B cell (primary cell): ENCODE data around the gene PGLYRP1. TPM values are rescaled to one million over a fixed set of nuclear protein-coding genes. Genes with fewer than 3 reads are reported as not detected.

Source experiments
- ATAC-seq: fragments of 200-7000 bp; cut with Tn5 transposase; one replicate; pipeline ENCODE4 v1.10.0; 2021; ENCODE audit warnings: low read depth, mild to moderate bottlenecking, moderate number of reproducible peaks, moderate library complexity
- CTCF ChIA-PET: fragments of 350-600 bp; sonication (Branson Sonifier 250); formaldehyde crosslinking; loops from one replicate; lab custom pipeline; 2021; ENCODE audit warnings: antibody characterized with exemption, inconsistent platforms; lab: Charles Lee
- POLR2A ChIA-PET: fragments of 350-600 bp; sonication (Branson Sonifier 250); formaldehyde crosslinking; loops from one replicate; lab custom pipeline; 2021; ENCODE audit warnings: antibody characterized with exemption; lab: Charles Lee
- DNase-seq: peaks from one replicate; pipeline ENCODE4 v3.0.0; 2013
- H2AFZ ChIP-seq: 2 replicates; pipeline ENCODE4 v1.6.1; 2012; ENCODE audit warnings: mild to moderate bottlenecking, low read depth, low read length; ENCODE audit not compliant: insufficient read depth, poor library complexity, severe bottlenecking
- H3K27ac ChIP-seq, 2 donors: 1 replicate in 1 of 2; 2 replicates in 1 of 2; pipeline ENCODE4 v1.5.1; 2012 to 2013; ENCODE audit warnings: low read length in 2 of 2, mild to moderate bottlenecking in 2 of 2, moderate library complexity in 1 of 2
- H3K27me3 ChIP-seq, 4 experiments: fragments of 200-600 bp in 1 of 4; sonication (generic) in 1 of 4; replicated peaks in 1 of 4; 1 replicate in 2 of 4; 2 replicates in 2 of 4; pipeline versions ENCODE4 v1.6.1 to v1.7.0; 2013 to 2016; ENCODE audit warnings: low read length in 3 of 4, mild to moderate bottlenecking in 2 of 4, mixed read lengths in 1 of 4, moderate library complexity in 1 of 4; ENCODE audit not compliant: insufficient read depth in 4 of 4, control insufficient read depth in 3 of 4; ENCODE audit errors: control extremely low read depth in 1 of 4
- H3K36me3 ChIP-seq, 2 experiments: replicated peaks in 1 of 2; 1 replicate in 1 of 2; 2 replicates in 1 of 2; pipeline versions ENCODE4 v1.6.1 to v1.7.1; 2013; ENCODE audit warnings: low read length in 1 of 2; ENCODE audit not compliant: insufficient read depth in 2 of 2, control insufficient read depth in 1 of 2; ENCODE audit errors: control extremely low read depth in 1 of 2, extremely low read depth in 1 of 2
- H3K4me1 ChIP-seq, 2 donors: fragments of 200-600 bp in 1 of 2; sonication (generic) in 1 of 2; 1 replicate in 1 of 2; 2 replicates in 1 of 2; pipeline versions ENCODE4 v1.5.1 to v1.6.1; 2013 to 2017; ENCODE audit warnings: low read length in 2 of 2; ENCODE audit not compliant: control insufficient read depth in 2 of 2, insufficient read depth in 2 of 2
- H3K4me2 ChIP-seq: replicated peaks from 2 replicates; pipeline ENCODE3; 2012; ENCODE audit warnings: mild to moderate bottlenecking, low read depth, low read length; ENCODE audit not compliant: poor library complexity, severe bottlenecking
- H3K4me3 ChIP-seq, 5 experiments: fragments of 200-600 bp in 1 of 5; sonication (generic) in 1 of 5; 1 replicate in 3 of 5; 2 replicates in 2 of 5; pipeline versions ENCODE4 v1.5.1 to v1.7.0; 2011 to 2016; ENCODE audit warnings: low read length in 4 of 5, mild to moderate bottlenecking in 4 of 5, low read depth in 2 of 5, control low read depth in 1 of 5, moderate library complexity in 1 of 5; ENCODE audit not compliant: insufficient read depth in 1 of 5; ENCODE audit errors: control extremely low read depth in 1 of 5, extremely low read depth in 1 of 5
- H3K79me2 ChIP-seq: fragments of 200-600 bp; sonication (generic); one replicate; pipeline ENCODE4 v1.6.0; 2016; ENCODE audit warnings: low read length; ENCODE audit not compliant: control insufficient read depth, insufficient read depth
- H3K9ac ChIP-seq: fragments of 200-600 bp; sonication (generic); 2 replicates; pipeline ENCODE4 v1.6.1; 2017; ENCODE audit warnings: mild to moderate bottlenecking, low read length, moderate library complexity
- H3K9me3 ChIP-seq, 3 donors: one replicate each; pipeline versions ENCODE4 v1.6.1 to v1.7.1; 2013; ENCODE audit warnings: low read length in 2 of 3; ENCODE audit not compliant: control insufficient read depth in 2 of 3, insufficient read depth in 1 of 3; ENCODE audit errors: control extremely low read depth in 1 of 3
- H4K20me1 ChIP-seq: 2 replicates; pipeline ENCODE4 v1.6.0; 2012; ENCODE audit warnings: mild to moderate bottlenecking, low read length; ENCODE audit not compliant: insufficient read depth, control insufficient read depth, poor library complexity, severe bottlenecking
- H3K27ac Mint-ChIP-seq: one replicate; pipeline ENCODE4 v1.8.0; 2021; ENCODE audit warnings: mixed read lengths
- H3K27me3 Mint-ChIP-seq: one replicate; pipeline ENCODE4 v1.8.0; 2021; ENCODE audit warnings: mixed read lengths
- H3K4me1 Mint-ChIP-seq: one replicate; pipeline ENCODE4 v1.8.0; 2021; ENCODE audit warnings: mixed read lengths
- H3K4me3 Mint-ChIP-seq: one replicate; pipeline ENCODE4 v1.8.0; 2021; ENCODE audit warnings: mixed read lengths
- H3K9me3 Mint-ChIP-seq: one replicate; pipeline ENCODE4 v1.8.0; 2022; ENCODE audit warnings: mixed read lengths; ENCODE audit not compliant: insufficient read depth
- EZH2 ChIP-seq: IDR thresholded peaks from 2 replicates; pipeline ENCODE4 v1.6.1; 2012; ENCODE audit warnings: borderline replicate concordance, low read depth, mild to moderate bottlenecking, moderate library complexity, low read length; ENCODE audit not compliant: insufficient read depth, poor library complexity, severe bottlenecking
- WGBS: methylation state at CpG from one replicate; pipeline ENCODE4 v1.1.5; 2013; ENCODE audit warnings: missing lambda C conversion rate; ENCODE audit not compliant: insufficient coverage; 5-methylcytosine and 5-hydroxymethylcytosine counted together
- intact Hi-C: fragments of 100-400 bp; cut with micrococcal nuclease; formaldehyde crosslinking; loops from one replicate; pipeline ENCODE4 v1.10.0; 2022
- polyA plus RNA-seq: library from polyadenylated mRNA; depleted of rRNA; stranded (reverse); fragments of >200 nt; gene quantifications from 2 replicates; pipeline ENCODE4 v1.2.3, GENCODE V29; 2012
- total RNA-seq, 2 donors: library from RNA; stranded (reverse); fragments of 120-200 nt in 1 of 2; gene quantifications; 1 replicate in 1 of 2; 2 replicates in 1 of 2; pipeline versions ENCODE4 v1.2.3 to v1.2.4, GENCODE V29; 2013 to 2022
- TF ChIP-seq, protein P1 (sequence below): fragments of 200-600 bp; IDR thresholded peaks from one replicate; pipeline ENCODE4 v1.8.0; 2022; ENCODE audit warnings: antibody characterized with exemption, mild to moderate bottlenecking

Gene PGLYRP1
- total and polyA plus RNA-seq, 2 donors (not counting 1 experiment from before 2014, with no cell fraction given): not detected

DNA sequence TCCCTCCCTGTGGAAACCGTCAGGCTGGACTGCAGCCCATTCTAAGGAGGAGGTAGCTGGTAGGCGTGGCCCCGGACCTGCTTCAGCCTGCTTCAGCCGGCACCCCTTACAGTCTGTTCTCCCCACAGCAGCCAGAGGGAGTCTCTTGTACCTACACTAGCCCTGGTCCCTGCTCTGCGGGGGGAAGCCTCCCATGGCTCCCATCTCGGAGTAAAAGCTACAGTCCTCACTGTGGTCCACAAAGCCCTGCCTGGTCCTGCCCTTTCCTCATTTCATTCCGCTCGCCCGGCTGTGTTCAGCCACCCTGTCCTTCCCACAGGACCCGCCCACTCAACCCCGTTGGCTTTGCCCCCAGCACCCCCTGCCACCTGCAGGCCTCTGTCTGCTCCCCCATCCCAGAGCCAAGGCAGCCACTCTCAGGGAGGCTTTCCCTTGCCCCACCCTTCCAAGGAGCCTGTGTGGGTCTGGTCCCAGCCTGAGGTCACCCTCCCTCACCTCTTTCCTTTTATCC lies 1.3 kb downstream of the PGLYRP1 start:
- H3K4me3 ChIP-seq: no peak overlapping the region
- no peaks in the 10 kb centered on the region for H4K20me1 ChIP-seq
- Mint-ChIP-seq H3K9me3 (no peaks in the 10 kb centered on the region), H3K27me3 (peaks cover 22% of the 10 kb centered on the region), H3K27ac (no peak overlapping the region), H3K4me3 (no peak overlapping the region), H3K4me1 (peaks cover 3% of the 10 kb centered on the region)
- no peak overlapping the region for H3K9ac ChIP-seq
- H3K79me2 ChIP-seq: no peaks in the 10 kb centered on the region
- CTCF ChIA-PET: interaction anchor here (1.3 to 2.4 kb wide), 2 partner anchors 11 to 244 kb away, joined by 4 to 5 read pairs; no protein-coding TSS in a partner anchor
- peaks cover 0 to 4% of the 10 kb centered on the region in 2 donors for H3K4me1 ChIP-seq
- intact Hi-C loops: no loop called here
- H2AFZ ChIP-seq: no peak overlapping the region
- POLR2A ChIA-PET: no interaction called here
- TF ChIP-seq, protein P1, sequence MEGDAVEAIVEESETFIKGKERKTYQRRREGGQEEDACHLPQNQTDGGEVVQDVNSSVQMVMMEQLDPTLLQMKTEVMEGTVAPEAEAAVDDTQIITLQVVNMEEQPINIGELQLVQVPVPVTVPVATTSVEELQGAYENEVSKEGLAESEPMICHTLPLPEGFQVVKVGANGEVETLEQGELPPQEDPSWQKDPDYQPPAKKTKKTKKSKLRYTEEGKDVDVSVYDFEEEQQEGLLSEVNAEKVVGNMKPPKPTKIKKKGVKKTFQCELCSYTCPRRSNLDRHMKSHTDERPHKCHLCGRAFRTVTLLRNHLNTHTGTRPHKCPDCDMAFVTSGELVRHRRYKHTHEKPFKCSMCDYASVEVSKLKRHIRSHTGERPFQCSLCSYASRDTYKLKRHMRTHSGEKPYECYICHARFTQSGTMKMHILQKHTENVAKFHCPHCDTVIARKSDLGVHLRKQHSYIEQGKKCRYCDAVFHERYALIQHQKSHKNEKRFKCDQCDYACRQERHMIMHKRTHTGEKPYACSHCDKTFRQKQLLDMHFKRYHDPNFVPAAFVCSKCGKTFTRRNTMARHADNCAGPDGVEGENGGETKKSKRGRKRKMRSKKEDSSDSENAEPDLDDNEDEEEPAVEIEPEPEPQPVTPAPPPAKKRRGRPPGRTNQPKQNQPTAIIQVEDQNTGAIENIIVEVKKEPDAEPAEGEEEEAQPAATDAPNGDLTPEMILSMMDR: no peak
- TF ChIP-seq EZH2: no peak
- 79% methylated on average over 11 of the region's 11 CpGs for WGBS
- ATAC-seq: no peak
- H3K9me3 ChIP-seq: peaks cover 0 to 9% (median 0%) of the 10 kb centered on the region in 3 donors
- H3K4me2 ChIP-seq: no peak overlapping the region
- no peak for DNase-seq
- H3K36me3 ChIP-seq: no peaks in the 10 kb centered on the region
- H3K27me3 ChIP-seq: peaks cover 0 to 21% (median 15%) of the 10 kb centered on the region in 4 experiments
- no peak overlapping the region for H3K27ac ChIP-seq

DNA sequence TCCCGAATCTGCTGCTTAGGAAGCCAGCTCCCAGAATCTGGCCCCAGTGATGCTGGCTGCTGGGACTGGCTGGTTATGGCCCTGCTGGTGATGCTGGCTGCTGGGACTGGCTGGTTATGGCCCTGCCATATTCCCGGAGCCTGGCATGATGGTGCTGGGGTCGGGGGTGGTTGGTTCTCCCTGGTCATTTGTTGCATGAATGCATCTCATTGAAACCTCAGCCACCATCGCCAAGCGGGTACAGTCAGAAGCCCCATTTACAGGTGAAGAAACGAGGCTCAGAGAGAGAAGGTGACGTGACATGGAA lies 2.1 kb downstream of the PGLYRP1 start:
- H3K4me3 ChIP-seq: no peak overlapping the region
- ChIA-PET POLR2A (no interaction called here), CTCF (interaction anchor here (1.3 to 4.9 kb wide), 3 partner anchors 8 to 245 kb away, joined by 4 to 28 read pairs (median 5); no protein-coding TSS in a partner anchor)
- H3K27ac ChIP-seq: no peak overlapping the region
- peaks cover 0 to 23% (median 16%) of the 10 kb centered on the region in 4 experiments for H3K27me3 ChIP-seq
- peaks cover 6 to 11% of the 10 kb centered on the region in 2 donors for H3K4me1 ChIP-seq
- peaks cover 0 to 9% (median 0%) of the 10 kb centered on the region in 3 donors for H3K9me3 ChIP-seq
- no peaks in the 10 kb centered on the region for H3K36me3 ChIP-seq
- H3K4me2 ChIP-seq: no peak overlapping the region
- DNase-seq (no peak), ATAC-seq (no peak)
- no peaks in the 10 kb centered on the region for H3K9me3 Mint-ChIP-seq
- H2AFZ ChIP-seq: no peak overlapping the region
- H3K4me3 Mint-ChIP-seq: no peak overlapping the region
- WGBS: 88% methylated on average over 7 of the region's 7 CpGs
- H3K79me2 ChIP-seq: no peaks in the 10 kb centered on the region
- no peak overlapping the region for H3K9ac ChIP-seq
- intact Hi-C loops: no loop called here
- H4K20me1 ChIP-seq: no peaks in the 10 kb centered on the region
- TF ChIP-seq, protein P1: no peak
- TF ChIP-seq EZH2: no peak
- H3K27ac Mint-ChIP-seq: no peak overlapping the region
- H3K4me1 Mint-ChIP-seq: peaks cover 8% of the 10 kb centered on the region
- peaks cover 18% of the 10 kb centered on the region for H3K27me3 Mint-ChIP-seq
